ENCODE data around the gene AIFM2. TPM values are rescaled to one million over a fixed set of nuclear protein-coding genes. Genes with fewer than 3 reads are reported as not detected.

The AIFM2 gene
- total RNA-seq, 1 donor from 2014 or later, result 0.74 TPM

DNA sequence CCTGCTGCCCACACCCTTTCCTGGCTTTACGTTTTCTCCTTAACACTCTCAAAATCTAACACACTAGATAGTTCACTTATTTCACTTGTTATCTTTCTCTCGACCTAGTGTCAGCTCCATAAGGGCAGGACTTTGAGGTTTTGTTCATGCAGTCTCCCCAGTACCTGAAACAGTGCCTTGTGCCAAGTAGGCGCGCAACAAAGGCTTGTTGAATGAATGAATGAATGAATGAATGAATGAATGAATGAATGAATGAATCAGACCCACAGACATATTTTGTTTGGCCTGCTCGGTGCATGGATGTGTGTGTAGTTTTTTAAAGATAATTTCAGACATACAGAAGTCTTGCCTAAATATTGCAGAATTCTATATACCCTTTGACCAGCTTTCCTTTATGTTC, 7.7 kb upstream of the AIFM2 start:
- Mint-ChIP-seq H3K9me3 (ENCODE audit: unreplicated experiment) (peaks cover 2% of the 10 kb centered on the region), H3K27me3 (ENCODE audit: unreplicated experiment) (peaks cover 10% of the 10 kb centered on the region), H3K4me1 (ENCODE audit: low read depth, unreplicated experiment) (peaks cover 2% of the 10 kb centered on the region), H3K36me3 (ENCODE audit: unreplicated experiment) (peaks cover 7% of the 10 kb centered on the region), H3K4me3 (ENCODE audit: unreplicated experiment) (no peak overlapping the region), H3K27ac (ENCODE audit: unreplicated experiment) (no peak overlapping the region)
- no peak for DNase-seq
- TF ChIP-seq, protein P1, sequence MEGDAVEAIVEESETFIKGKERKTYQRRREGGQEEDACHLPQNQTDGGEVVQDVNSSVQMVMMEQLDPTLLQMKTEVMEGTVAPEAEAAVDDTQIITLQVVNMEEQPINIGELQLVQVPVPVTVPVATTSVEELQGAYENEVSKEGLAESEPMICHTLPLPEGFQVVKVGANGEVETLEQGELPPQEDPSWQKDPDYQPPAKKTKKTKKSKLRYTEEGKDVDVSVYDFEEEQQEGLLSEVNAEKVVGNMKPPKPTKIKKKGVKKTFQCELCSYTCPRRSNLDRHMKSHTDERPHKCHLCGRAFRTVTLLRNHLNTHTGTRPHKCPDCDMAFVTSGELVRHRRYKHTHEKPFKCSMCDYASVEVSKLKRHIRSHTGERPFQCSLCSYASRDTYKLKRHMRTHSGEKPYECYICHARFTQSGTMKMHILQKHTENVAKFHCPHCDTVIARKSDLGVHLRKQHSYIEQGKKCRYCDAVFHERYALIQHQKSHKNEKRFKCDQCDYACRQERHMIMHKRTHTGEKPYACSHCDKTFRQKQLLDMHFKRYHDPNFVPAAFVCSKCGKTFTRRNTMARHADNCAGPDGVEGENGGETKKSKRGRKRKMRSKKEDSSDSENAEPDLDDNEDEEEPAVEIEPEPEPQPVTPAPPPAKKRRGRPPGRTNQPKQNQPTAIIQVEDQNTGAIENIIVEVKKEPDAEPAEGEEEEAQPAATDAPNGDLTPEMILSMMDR (IDR thresholded peaks at IDR 0.05; ENCODE audit: partially characterized antibody, unreplicated experiment), result no peak

DNA sequence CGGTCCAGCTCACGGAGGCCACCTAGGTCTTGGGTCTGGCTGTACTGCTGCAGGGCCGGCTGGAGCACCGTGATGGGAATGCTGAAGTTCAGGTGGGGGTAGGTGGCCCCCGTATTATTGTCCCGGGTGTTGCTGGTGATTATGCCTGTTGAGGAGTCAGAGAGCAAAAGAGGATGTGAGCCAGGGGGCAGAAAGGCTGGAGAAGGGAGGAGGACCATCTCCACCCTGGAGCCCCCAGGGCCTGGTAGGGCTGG, 7.3 kb upstream of the AIFM2 start:
- Mint-ChIP-seq H3K36me3 (ENCODE audit: unreplicated experiment) (peaks cover 7% of the 10 kb centered on the region), H3K4me1 (ENCODE audit: low read depth, unreplicated experiment) (peaks cover 2% of the 10 kb centered on the region), H3K27ac (ENCODE audit: unreplicated experiment) (no peak overlapping the region), H3K4me3 (ENCODE audit: unreplicated experiment) (no peak overlapping the region), H3K27me3 (ENCODE audit: unreplicated experiment) (peaks cover 13% of the 10 kb centered on the region), H3K9me3 (ENCODE audit: unreplicated experiment) (peaks cover 2% of the 10 kb centered on the region)
- DNase-seq, result no peak
- TF ChIP-seq, protein P1 (IDR thresholded peaks at IDR 0.05; ENCODE audit: partially characterized antibody, unreplicated experiment), result no peak

DNA sequence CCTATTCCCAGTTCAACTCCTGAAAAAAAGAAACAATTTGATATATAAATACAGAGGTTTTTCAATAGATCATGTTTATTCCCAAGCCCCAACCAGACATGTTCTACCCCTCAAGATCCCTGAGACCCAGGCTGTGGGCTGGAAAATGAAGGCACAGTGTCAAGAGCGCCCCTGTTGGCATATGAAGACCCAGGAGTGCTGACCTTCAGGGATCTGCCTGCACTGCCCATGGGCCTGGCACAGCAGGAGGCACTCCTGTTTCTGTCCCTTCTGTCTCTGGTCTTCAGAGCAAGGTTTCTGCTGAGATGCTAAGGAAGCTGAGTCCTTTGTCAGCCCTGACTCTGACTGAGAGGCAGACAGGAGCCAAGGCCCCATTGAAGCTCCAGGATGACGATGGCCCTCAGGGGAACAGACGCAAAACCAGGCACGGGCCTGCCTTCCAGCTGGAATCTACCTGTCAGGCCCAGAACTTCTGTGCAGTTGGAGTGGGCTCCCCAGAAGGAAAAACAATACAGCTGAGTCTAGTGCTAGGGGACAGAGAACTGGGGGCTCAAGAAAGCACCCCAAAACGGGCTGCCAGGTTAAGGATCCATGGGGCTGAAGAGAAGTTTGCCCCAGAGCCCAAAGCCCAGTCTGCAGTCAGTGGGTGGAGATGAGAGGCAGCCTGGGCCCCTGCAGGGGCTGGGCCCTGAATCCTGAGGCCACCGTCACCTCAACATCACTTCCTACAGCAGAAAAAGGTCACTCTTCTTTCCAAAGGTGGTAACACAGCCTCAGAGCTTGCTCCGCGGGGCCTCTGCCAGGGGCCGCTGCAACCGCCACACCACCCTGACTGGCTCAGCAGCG, 6.7 kb upstream of the AIFM2 start:
- Mint-ChIP-seq H3K27ac (ENCODE audit: unreplicated experiment) (no peak overlapping the region), H3K4me3 (ENCODE audit: unreplicated experiment) (no peak overlapping the region), H3K4me1 (ENCODE audit: low read depth, unreplicated experiment) (peaks cover 2% of the 10 kb centered on the region), H3K27me3 (ENCODE audit: unreplicated experiment) (peaks cover 11% of the 10 kb centered on the region), H3K36me3 (ENCODE audit: unreplicated experiment) (peaks cover 7% of the 10 kb centered on the region), H3K9me3 (ENCODE audit: unreplicated experiment) (peaks cover 2% of the 10 kb centered on the region)
- TF ChIP-seq, protein P1 (IDR thresholded peaks at IDR 0.05; ENCODE audit: partially characterized antibody, unreplicated experiment), result no peak
- no peak for DNase-seq

DNA sequence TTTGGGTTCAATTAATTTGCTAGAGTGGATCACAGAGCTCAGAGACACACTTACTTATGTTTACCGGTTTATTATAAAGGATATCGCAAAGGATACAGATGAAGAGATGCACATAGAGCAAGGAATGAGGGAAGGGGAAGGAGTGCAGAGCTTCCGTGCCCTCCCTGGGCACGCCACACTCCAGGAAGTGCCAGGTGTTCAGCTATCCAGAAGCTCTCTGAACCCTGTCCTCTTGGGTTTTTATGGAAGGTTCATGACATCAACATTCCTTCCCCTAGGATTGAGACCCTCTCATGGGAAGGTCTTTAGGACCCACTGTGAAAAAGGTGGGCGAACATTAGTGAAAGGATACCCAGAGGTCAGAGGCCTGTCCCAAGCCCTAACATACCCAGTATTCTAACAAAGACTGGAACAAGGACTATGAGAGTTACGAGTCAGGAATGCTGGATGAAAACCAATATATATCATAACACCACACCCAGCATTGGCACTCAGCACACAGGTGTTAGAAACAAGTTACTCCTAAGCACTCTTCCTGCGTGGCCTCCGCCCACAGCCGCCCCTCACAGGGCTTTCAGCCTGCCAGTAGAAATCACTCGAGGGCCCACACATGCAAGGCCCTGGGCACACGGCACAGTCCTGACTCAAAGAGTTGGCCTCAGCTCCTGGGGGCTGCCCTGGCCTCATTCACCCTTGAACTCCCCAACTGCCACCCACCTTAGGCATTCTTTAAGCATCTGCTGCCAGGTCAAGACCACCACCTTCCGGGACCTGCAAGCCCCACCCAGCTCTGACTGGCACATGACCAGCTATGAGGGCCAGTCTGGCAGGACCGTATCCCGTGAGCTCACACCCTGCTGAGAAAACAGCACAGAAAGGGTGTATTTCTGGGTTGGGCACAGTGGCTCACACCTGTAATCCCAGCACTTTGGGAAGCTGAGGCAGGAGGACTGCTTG, 5.6 kb upstream of the AIFM2 start:
- Mint-ChIP-seq H3K27me3 (ENCODE audit: unreplicated experiment) (peaks cover 11% of the 10 kb centered on the region), H3K27ac (ENCODE audit: unreplicated experiment) (no peak overlapping the region), H3K36me3 (ENCODE audit: unreplicated experiment) (peaks cover 7% of the 10 kb centered on the region), H3K4me1 (ENCODE audit: low read depth, unreplicated experiment) (peaks cover 2% of the 10 kb centered on the region), H3K4me3 (ENCODE audit: unreplicated experiment) (no peak overlapping the region), H3K9me3 (ENCODE audit: unreplicated experiment) (peaks cover 2% of the 10 kb centered on the region)
- no peak for DNase-seq
- TF ChIP-seq, protein P1 (IDR thresholded peaks at IDR 0.05; ENCODE audit: partially characterized antibody, unreplicated experiment), result no peak

Data from glutamatergic neuron (in vitro differentiated cells).